Astrocyte of the spinal cord (primary cell): ENCODE results near the gene NUP50.

Experiments
- DNase-seq: peaks from one replicate; pipeline ENCODE4 v3.0.0; 2011; ENCODE audit warnings: low read depth, low spot score
- H3K4me3 ChIP-seq: 2 replicates; pipeline ENCODE4 v1.5.1; 2011; ENCODE audit warnings: low read depth, mild to moderate bottlenecking, low read length, moderate library complexity
- in situ Hi-C: cut with HindIII; loops from 2 replicates; pipeline ENCODE4 v1.10.0; 2017; ENCODE audit warnings: low sequenced_read_pairs
- TF ChIP-seq, protein P1 (sequence below): IDR thresholded peaks from 2 replicates; pipeline ENCODE4 v1.5.1; 2012; ENCODE audit warnings: low read depth, mild to moderate bottlenecking, low read length, inconsistent platforms

The NUP50 gene

DNA sequence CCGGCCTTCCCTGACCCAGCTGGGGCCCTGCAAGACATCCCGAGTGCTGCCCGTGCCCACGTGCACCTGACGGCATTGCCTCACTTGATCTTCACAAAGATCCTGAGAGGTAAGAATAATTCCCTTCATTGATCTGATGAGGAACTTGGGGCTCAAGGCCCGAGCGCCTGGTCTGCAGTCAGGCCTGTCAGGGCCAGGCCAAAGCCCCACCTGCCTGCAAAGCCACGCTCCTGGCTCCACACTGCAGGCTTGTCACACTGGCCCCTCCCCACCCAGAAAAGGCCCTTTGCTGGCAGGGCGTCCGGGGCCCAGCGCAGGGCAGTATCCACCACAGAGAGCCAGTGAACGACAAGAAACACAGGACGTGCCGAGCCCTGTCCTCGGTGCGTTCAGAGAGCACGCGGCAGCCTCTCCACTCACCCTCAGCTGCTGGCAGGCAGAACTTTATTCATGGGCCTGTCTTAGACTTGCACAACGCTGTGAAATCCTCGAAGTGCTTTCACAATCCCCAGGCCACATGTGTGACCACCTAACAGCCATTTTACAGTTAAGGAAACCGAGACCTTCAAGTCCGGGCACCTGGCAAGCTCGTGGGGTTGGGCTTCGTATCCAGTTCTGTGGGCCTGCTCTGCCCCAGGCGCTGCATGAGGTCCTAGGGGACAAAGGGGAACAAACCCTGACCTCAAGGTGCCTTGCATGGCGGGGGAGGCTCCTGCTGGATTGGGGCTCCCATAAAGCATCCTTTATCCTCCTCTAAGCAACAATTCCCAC is 62.2 kb downstream of the NUP50 start:
- no peak overlapping the region for H3K4me3 ChIP-seq
- no peak for DNase-seq
- TF ChIP-seq, protein P1, sequence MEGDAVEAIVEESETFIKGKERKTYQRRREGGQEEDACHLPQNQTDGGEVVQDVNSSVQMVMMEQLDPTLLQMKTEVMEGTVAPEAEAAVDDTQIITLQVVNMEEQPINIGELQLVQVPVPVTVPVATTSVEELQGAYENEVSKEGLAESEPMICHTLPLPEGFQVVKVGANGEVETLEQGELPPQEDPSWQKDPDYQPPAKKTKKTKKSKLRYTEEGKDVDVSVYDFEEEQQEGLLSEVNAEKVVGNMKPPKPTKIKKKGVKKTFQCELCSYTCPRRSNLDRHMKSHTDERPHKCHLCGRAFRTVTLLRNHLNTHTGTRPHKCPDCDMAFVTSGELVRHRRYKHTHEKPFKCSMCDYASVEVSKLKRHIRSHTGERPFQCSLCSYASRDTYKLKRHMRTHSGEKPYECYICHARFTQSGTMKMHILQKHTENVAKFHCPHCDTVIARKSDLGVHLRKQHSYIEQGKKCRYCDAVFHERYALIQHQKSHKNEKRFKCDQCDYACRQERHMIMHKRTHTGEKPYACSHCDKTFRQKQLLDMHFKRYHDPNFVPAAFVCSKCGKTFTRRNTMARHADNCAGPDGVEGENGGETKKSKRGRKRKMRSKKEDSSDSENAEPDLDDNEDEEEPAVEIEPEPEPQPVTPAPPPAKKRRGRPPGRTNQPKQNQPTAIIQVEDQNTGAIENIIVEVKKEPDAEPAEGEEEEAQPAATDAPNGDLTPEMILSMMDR, result no peak
- in situ Hi-C loops, result no loop called here

DNA sequence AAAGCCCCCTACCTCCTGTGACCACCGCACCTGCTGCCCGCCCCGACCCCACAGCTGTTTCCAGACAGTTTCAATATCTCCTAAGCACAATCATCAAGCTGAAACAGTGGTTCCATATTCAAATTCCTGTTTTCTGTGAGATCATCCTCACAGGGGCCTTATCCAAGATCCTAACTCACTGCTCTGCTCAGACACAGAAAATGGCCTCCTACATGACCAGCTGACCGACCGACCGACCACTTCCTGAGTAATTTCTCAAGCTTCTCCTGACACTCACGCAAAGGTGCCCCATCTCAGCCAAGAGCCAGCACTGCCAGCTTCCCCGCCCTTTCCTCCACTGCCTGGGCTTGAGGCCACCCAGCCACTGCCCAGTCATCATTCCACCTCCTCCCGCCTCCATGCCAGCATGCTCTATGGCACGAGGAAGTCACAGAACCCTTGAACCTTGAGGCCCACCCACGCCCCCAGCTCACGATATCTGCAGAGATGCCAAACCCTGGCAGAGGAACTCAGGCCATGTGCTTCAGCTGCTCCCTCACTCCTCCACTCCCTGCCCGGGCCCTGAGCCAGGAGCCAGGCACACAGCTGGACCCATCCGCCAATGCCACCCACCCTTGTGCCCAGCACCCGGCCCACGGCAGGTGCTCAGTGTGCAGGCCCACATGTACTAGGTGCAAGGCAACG is 62.9 kb downstream of the NUP50 start:
- no peak overlapping the region for H3K4me3 ChIP-seq
- TF ChIP-seq, protein P1, result no peak
- DNase-seq, result no peak
- in situ Hi-C loops, result no loop called here

- H3K4me3 ChIP-seq, result no peak overlapping the region
- in situ Hi-C loops, result no loop called here
- no peak for DNase-seq
- TF ChIP-seq, protein P1, result no peak
Observed at GRCh38 chr22:45227645-45228400, 64.1 kb downstream of the NUP50 start.

DNA sequence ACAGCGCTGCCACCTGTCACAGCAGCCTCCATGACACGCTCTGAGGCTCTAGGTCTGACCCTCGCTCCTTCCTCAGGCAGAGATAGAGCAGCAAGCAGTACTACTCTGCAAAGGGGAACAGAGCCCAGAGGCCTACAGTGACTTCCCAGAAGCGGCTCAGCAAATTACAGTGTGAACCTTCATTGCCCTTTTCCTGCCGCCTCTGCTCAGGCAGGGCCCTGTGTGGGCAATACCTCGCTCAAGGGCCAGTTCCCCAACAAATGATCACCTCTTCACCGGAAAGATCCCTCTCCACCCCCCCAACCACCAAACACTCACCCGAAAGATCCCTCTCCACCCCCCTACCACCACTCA is 64.7 kb downstream of the NUP50 start:
- in situ Hi-C loops, result no loop called here
- no peak for DNase-seq
- TF ChIP-seq, protein P1, result no peak
- H3K4me3 ChIP-seq, result no peak overlapping the region

DNA sequence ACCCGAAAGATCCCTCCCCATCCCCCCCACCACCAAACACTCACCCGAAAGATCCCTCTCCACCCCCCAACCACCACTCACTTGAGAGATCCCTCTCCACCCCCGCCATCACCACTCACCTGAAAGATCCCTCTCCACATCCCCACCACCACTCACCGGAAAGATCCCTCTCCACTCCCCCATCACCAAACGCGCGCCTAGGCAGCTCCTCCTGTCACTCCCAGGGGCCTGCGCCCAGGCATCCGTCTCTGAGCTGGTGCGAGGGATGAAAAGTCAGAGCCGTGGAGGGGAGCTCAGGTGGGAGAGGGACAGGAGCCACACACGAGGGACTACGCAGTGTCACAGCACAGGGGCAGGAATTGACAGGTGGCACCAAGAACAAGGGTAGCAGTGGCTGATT is 65.5 kb downstream of the NUP50 start:
- H3K4me3 ChIP-seq, result no peak overlapping the region
- TF ChIP-seq, protein P1, result no peak
- in situ Hi-C loops, result no loop called here
- no peak for DNase-seq

- in situ Hi-C loops, result no loop called here
- no peak for DNase-seq
- no peak overlapping the region for H3K4me3 ChIP-seq
- TF ChIP-seq, protein P1, result no peak
Observed at GRCh38 chr22:45230026-45230721, 66.4 kb downstream of the NUP50 start.
